HepG2 (cell line): ENCODE results near the gene TTC24. TPM values are rescaled to one million over a fixed set of nuclear protein-coding genes. Genes with fewer than 3 reads are reported as not detected.

Experiments
- CSRNP2 ChIP-seq: sonication (generic); formaldehyde crosslinking; conservative IDR thresholded peaks from 2 replicates; pipeline ENCODE4 v1.8.0; 2022; ENCODE audit warnings: low read depth, missing genetic modification reagents
- DMTF1 ChIP-seq: sonication (generic); formaldehyde crosslinking; IDR thresholded peaks from 2 replicates; pipeline ENCODE4 v1.4.0; 2020; ENCODE audit warnings: mild to moderate bottlenecking, missing genetic modification reagents
- FOXJ3 ChIP-seq: sonication (generic); formaldehyde crosslinking; IDR thresholded peaks from 2 replicates; pipeline ENCODE4 v1.4.0; 2020; ENCODE audit warnings: missing genetic modification reagents, mild to moderate bottlenecking, borderline replicate concordance
- FOXO1 ChIP-seq: sonication (generic); formaldehyde crosslinking; IDR thresholded peaks from 2 replicates; pipeline ENCODE4 v1.4.0; 2020; ENCODE audit warnings: missing genetic modification reagents
- GTF2F1 ChIP-seq: fragments of 150-350 bp; IDR thresholded peaks from 2 replicates; pipeline ENCODE4 v1.6.1; 2014; ENCODE audit warnings: low read length
- HHEX ChIP-seq: IDR thresholded peaks from 2 replicates; pipeline ENCODE4 v1.6.1; 2016; ENCODE audit warnings: control low read depth
- MED13 ChIP-seq: sonication (generic); formaldehyde crosslinking; IDR thresholded peaks from 2 replicates; pipeline ENCODE4 v1.5.0; 2020; ENCODE audit warnings: missing genetic modification reagents
- MEF2D ChIP-seq: sonication (generic); formaldehyde crosslinking; IDR thresholded peaks from 2 replicates; pipeline ENCODE4 v1.5.1; 2020; ENCODE audit warnings: mild to moderate bottlenecking, missing genetic modification reagents
- NCOA2 ChIP-seq: sonication (generic); formaldehyde crosslinking; IDR thresholded peaks from 2 replicates; pipeline ENCODE4 v1.8.0; 2022; ENCODE audit warnings: inconsistent platforms
- NFE2L2 ChIP-seq: fragments of 150-350 bp; IDR thresholded peaks from 2 replicates; pipeline ENCODE4 v1.6.1; 2014; ENCODE audit warnings: low read length
- PBX2 ChIP-seq: IDR thresholded peaks from 2 replicates; pipeline ENCODE4 v1.6.1; 2016; ENCODE audit warnings: control low read depth
- PHF20 ChIP-seq: sonication (generic); formaldehyde crosslinking; IDR thresholded peaks from 2 replicates; pipeline ENCODE4 v1.5.0; 2020; ENCODE audit warnings: mild to moderate bottlenecking, missing genetic modification reagents
- SMAD9 ChIP-seq: sonication (generic); formaldehyde crosslinking; IDR thresholded peaks from 2 replicates; pipeline ENCODE4 v1.5.1; 2020; ENCODE audit warnings: mild to moderate bottlenecking, missing genetic modification reagents
- SMC3 ChIP-seq: IDR thresholded peaks from 2 replicates; pipeline ENCODE4 v1.6.1; 2011; ENCODE audit warnings: low read length, improper control_type of control experiment
- ZC3H4 ChIP-seq: sonication (generic); formaldehyde crosslinking; IDR thresholded peaks from 2 replicates; pipeline ENCODE4 v1.4.0; 2020; ENCODE audit warnings: missing genetic modification reagents, borderline replicate concordance
- ZFY ChIP-seq: sonication (generic); formaldehyde crosslinking; IDR thresholded peaks from 2 replicates; pipeline ENCODE4 v1.4.0; 2020; ENCODE audit warnings: missing genetic modification reagents
- ZNF382 ChIP-seq: sonication (generic); formaldehyde crosslinking; IDR thresholded peaks from 2 replicates; pipeline ENCODE4 v1.5.0; 2020; ENCODE audit warnings: missing genetic modification reagents, mild to moderate bottlenecking, borderline replicate concordance
- ZNF441 ChIP-seq: sonication (generic); formaldehyde crosslinking; IDR thresholded peaks from 2 replicates; pipeline ENCODE4 v1.7.0; 2021; ENCODE audit warnings: missing genetic modification reagents, borderline replicate concordance
- ZNF577 ChIP-seq: sonication (generic); formaldehyde crosslinking; IDR thresholded peaks from 2 replicates; pipeline ENCODE4 v1.4.0; 2020; ENCODE audit warnings: mild to moderate bottlenecking, low read depth, missing genetic modification reagents, borderline replicate concordance
- ZNF580 ChIP-seq: IDR thresholded peaks from 2 replicates; pipeline ENCODE4 v1.6.1; 2016; ENCODE audit warnings: low read depth, borderline replicate concordance
- polyA plus RNA-seq, 8 experiments: library from polyadenylated mRNA; depleted of rRNA in 3 of 8; stranded (reverse) in 7 of 8; unstranded in 1 of 8; fragments of >200 nt; fragmentation: Illumina TruSeq in 4 of 8; extraction: Trizol in 4 of 8; gene quantifications; 2 replicates each; pipeline versions ENCODE4 v1.2.1 to v1.2.3, GENCODE V29; 2011 to 2016; ENCODE audit warnings: low read depth in 4 of 8, missing spikeins in 1 of 8, mixed read lengths in 1 of 8; ENCODE audit not compliant: insufficient read depth in 1 of 8
- total RNA-seq, 5 experiments: library from RNA; depleted of rRNA; stranded (reverse); fragments of >200 nt; fragmentation: Illumina TruSeq; extraction: Trizol; gene quantifications; 2 replicates each; pipeline ENCODE4 v1.2.3, GENCODE V29; 2016; ENCODE audit warnings: low read depth in 1 of 5

Gene TTC24
- total and polyA plus RNA-seq, 2 of the 13 experiments (the other 11 are each of a cell fraction or from before 2014, with no cell fraction given) = 0.13 to 0.18 TPM

GRCh38 chr1:156601122-156601830 is 21.8 kb downstream of the TTC24 start, which contains the start of gene GPATCH4 (continued):
- TF ChIP-seq DMTF1 (CRISPR knock-in tag) (no peak; the same call in 1 of the 2 replicates), ZNF580 (CRISPR knock-in tag) (0 out of 2 replicates have a peak, but pooled peaks have one; percentile 37), ZNF382 (no peak), PBX2 (CRISPR knock-in tag) (no peak), ZFY (peak; percentile 62), FOXJ3 (peak; percentile 53; the same call in 1 of the 2 replicates), ZNF577 (CRISPR knock-in tag) (no peak), ZNF441 (CRISPR knock-in tag) (peak; percentile 32; the same call in 1 of the 2 replicates), SMC3 (no peak), NCOA2 (0 out of 2 replicates have a peak, but pooled peaks have one; percentile 28), HHEX (no peak), CSRNP2 (no peak), MED13 (0 out of 2 replicates have a peak, but pooled peaks have one; percentile 45), GTF2F1 (no peak), MEF2D (CRISPR knock-in tag) (peak; percentile 1; the same call in 1 of the 2 replicates), PHF20 (peak; percentile 96), FOXO1 (CRISPR knock-in tag) (no peak), ZC3H4 (no peak), NFE2L2 (no peak), SMAD9 (no peak)
